A549 (cell line): ENCODE results near the gene RNF213.

ENCODE experiments used
- CBX8 ChIP-seq: fragments of 200-600 bp; sonication (generic); IDR thresholded peaks from 2 replicates; pipeline ENCODE4 v1.6.1; 2016
- KDM1A ChIP-seq: fragments of 200-600 bp; sonication (generic); IDR thresholded peaks from 2 replicates; pipeline ENCODE4 v1.6.1; 2016; ENCODE audit warnings: low read depth, mild to moderate bottlenecking
- SMC3 ChIP-seq: fragments of >200 bp; sonication (Bioruptor Twin); formaldehyde crosslinking; IDR thresholded peaks from 3 replicates; pipeline ENCODE4 v1.6.1; 2018; ENCODE audit warnings: inconsistent platforms
- TF ChIP-seq, protein P1 (sequence below): fragments of 450-650 bp; IDR thresholded peaks from 2 replicates; pipeline ENCODE4 v1.6.1; 2014; ENCODE audit warnings: antibody characterized with exemption
- TF ChIP-seq, protein P2 (sequence below): fragments of >200 bp; sonication (Bioruptor Twin); formaldehyde crosslinking; IDR thresholded peaks from 3 replicates; pipeline ENCODE4 v1.5.1; 2016
- TF ChIP-seq, protein P3 (sequence below): IDR thresholded peaks from 2 replicates; pipeline ENCODE4 v1.6.1; 2012

DNA sequence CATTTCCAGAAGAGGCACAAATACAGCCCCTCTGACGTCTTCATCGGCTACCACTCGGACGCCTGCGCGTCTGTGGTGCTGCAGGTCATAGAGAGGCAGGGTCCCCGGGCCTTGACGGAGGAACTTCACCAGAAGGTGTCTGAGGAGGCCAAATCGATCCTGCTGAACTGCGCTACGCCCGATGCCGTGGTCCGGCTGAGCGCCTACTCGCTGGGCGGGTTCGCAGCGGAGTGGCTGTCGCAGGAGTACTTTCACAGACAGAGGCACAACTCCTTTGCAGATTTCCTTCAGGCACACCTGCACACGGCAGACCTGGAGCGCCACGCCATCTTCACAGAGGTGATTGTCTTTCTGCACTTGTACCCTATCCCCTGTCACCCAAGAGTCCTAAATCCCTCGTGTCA is 87.3 kb downstream of the RNF213 start:
- TF ChIP-seq, protein P1, sequence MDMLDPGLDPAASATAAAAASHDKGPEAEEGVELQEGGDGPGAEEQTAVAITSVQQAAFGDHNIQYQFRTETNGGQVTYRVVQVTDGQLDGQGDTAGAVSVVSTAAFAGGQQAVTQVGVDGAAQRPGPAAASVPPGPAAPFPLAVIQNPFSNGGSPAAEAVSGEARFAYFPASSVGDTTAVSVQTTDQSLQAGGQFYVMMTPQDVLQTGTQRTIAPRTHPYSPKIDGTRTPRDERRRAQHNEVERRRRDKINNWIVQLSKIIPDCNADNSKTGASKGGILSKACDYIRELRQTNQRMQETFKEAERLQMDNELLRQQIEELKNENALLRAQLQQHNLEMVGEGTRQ: no peak
- TF ChIP-seq, protein P2, sequence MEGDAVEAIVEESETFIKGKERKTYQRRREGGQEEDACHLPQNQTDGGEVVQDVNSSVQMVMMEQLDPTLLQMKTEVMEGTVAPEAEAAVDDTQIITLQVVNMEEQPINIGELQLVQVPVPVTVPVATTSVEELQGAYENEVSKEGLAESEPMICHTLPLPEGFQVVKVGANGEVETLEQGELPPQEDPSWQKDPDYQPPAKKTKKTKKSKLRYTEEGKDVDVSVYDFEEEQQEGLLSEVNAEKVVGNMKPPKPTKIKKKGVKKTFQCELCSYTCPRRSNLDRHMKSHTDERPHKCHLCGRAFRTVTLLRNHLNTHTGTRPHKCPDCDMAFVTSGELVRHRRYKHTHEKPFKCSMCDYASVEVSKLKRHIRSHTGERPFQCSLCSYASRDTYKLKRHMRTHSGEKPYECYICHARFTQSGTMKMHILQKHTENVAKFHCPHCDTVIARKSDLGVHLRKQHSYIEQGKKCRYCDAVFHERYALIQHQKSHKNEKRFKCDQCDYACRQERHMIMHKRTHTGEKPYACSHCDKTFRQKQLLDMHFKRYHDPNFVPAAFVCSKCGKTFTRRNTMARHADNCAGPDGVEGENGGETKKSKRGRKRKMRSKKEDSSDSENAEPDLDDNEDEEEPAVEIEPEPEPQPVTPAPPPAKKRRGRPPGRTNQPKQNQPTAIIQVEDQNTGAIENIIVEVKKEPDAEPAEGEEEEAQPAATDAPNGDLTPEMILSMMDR: no peak
- TF ChIP-seq CBX8 (no peak), SMC3 (no peak), KDM1A (no peak)
- TF ChIP-seq, protein P3, sequence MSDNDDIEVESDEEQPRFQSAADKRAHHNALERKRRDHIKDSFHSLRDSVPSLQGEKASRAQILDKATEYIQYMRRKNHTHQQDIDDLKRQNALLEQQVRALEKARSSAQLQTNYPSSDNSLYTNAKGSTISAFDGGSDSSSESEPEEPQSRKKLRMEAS: no peak
